ENCODE data around the gene SLC23A2.

SLC23A2 gene

GRCh38 chr20:4858000-4858399 lies 143.3 kb downstream of the SLC23A2 start:
- H3K4me3 ChIP-seq (ENCODE audit: low read depth, low read length) = no peak overlapping the region
- DNase-seq (ENCODE audit: low read depth) = no peak
- TF ChIP-seq CTCF (IDR thresholded peaks at IDR 0.05; ENCODE audit: insufficient read depth, low read depth, low read length, missing control alignments) = no peak

GRCh38 chr20:4856022-4856755 lies 145.1 kb downstream of the SLC23A2 start:
- no peak for DNase-seq (ENCODE audit: low read depth)
- TF ChIP-seq CTCF (IDR thresholded peaks at IDR 0.05; ENCODE audit: insufficient read depth, low read depth, low read length, missing control alignments) = no peak
- H3K4me3 ChIP-seq (ENCODE audit: low read depth, low read length) = no peak overlapping the region

- DNase-seq (ENCODE audit: low read depth) = no peak
- TF ChIP-seq CTCF (IDR thresholded peaks at IDR 0.05; ENCODE audit: insufficient read depth, low read depth, low read length, missing control alignments) = no peak
- no peak overlapping the region for H3K4me3 ChIP-seq (ENCODE audit: low read depth, low read length)
These were observed 145.8 kb downstream of the SLC23A2 start for GRCh38 chr20:4855555-4855954.

GRCh38 chr20:4855097-4855496 lies 146.2 kb downstream of the SLC23A2 start:
- DNase-seq (ENCODE audit: low read depth) = no peak
- TF ChIP-seq CTCF (IDR thresholded peaks at IDR 0.05; ENCODE audit: insufficient read depth, low read depth, low read length, missing control alignments) = no peak
- no peak overlapping the region for H3K4me3 ChIP-seq (ENCODE audit: low read depth, low read length)

GRCh38 chr20:4854561-4854901 lies 146.8 kb downstream of the SLC23A2 start:
- no peak for DNase-seq (ENCODE audit: low read depth)
- TF ChIP-seq CTCF (IDR thresholded peaks at IDR 0.05; ENCODE audit: insufficient read depth, low read depth, low read length, missing control alignments) = no peak
- no peak overlapping the region for H3K4me3 ChIP-seq (ENCODE audit: low read depth, low read length)

GRCh38 chr20:4853757-4854560 lies 147.4 kb downstream of the SLC23A2 start:
- no peak overlapping the region for H3K4me3 ChIP-seq (ENCODE audit: low read depth, low read length)
- TF ChIP-seq CTCF (IDR thresholded peaks at IDR 0.05; ENCODE audit: insufficient read depth, low read depth, low read length, missing control alignments) = no peak
- no peak for DNase-seq (ENCODE audit: low read depth)

All from GM12865 (cell line).